ENCODE results near the gene GABRP.
"Not testable (repeated sequence)": the region's sequence is repeated elsewhere in the genome, so short reads cannot be mapped to it uniquely, and the experiment has no call there.

GABRP gene

DNA sequence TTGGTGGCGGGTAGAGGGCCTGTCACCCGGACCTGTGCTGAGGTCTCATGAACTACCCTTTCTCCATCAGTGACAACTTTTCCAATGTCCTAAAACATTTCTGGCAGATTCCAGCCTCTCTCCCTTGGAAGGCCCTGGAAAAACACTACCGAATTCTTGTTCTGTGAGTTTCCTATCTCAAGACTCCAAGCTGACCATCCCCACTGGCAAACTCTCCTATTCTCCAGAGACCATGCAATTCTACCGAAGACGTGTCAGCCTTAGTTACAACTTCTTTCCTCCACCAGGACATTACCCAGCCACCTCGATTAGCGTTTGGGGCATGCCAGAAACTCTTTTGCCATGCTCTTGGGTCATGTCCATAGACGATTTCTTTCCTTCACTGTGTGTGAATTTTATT is 26.8 kb upstream of the GABRP start:
- no peak for DNase-seq

DNA sequence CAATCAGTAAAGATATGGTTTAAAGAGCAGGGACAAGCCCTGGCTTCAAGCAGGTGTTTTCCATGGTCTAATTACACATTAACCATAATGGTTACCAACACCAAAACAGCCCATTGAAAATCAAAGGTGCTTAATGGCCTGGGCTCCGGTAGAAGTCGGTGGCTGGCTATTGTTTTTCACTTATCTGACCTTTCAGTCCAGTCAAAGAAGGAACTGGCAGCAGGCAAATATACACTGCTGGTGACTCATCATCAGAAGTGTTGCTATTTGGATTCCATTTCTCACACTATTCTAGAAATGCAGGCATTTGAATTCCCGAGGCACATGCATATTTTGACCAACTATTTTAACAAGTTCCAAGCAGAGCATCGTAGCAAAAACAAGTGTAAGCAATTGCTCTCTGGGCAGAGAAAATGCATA is 26.3 kb upstream of the GABRP start:
- DNase-seq = no peak

GRCh38 chr5:170757669-170758068 is 25.9 kb upstream of the GABRP start:
- DNase-seq = no peak

DNA sequence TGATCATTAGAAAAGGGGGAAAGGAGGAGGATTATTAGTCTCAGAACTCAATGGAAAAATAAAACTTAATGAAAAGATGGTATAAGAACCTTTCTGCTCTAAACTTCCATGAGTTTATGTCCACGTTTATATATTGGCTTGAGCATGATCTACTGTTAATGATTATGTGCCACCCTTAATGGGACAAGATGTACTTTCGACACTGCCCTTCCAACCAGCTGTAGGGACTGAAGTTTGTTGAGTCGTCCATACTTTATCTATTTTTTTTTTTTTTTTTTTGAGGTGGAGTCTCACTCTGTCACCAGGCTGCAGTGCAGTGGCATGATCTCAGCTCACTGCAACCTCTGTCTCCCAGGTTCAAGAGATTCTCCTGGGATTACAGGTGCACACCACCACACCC is 25.0 kb upstream of the GABRP start:
- no peak for DNase-seq

GRCh38 chr5:170760113-170760512 is 23.4 kb upstream of the GABRP start:
- no peak for DNase-seq

DNA sequence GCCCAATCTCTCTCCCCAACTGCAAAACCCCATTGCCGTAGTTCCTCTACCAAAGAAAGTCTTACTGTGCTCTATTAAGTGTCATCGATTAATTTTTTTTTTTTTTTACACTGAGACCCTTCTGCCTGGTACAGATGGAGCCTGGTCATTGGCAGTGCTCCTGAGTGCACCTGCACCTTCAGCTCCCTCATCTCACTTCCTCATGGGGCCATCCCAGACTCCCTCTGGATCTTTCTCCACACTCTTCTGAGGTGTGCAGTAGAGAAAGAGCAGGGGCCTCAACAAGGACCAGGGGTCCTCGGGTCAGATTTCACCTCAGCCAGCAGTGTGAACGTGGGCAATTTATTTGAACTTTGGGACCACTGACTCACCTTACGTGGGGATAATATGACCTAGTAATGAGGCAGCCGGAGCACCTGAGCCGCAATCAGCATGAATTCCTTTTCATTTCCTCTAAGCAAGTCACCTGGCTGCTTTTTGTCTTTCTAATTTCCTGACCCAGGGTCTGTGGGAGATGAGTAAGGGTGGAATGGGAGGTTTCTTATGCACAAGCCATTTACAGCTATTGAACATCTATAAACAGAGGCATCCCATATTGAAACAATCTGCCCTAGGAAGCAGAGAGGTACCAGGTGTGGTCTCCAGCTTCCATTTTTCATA is 22.3 kb upstream of the GABRP start:
- no peak for DNase-seq

DNA sequence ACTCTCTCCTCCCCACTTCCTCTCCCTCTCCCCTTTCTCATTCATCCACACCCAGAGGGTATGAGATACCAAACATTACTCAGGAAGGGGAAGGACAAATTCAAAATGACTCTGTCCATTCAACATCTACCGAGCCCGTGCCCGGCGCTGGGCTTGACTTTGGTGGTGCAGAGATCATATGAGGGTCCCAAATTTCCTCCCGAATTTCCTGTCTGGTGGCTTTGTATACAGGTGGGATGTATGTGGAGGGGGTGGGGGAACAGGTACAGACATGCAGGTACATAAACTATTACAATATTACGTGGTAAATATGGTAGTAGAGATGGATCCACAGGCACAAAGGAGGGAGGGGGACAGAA is 21.8 kb upstream of the GABRP start:
- DNase-seq = no peak

DNA sequence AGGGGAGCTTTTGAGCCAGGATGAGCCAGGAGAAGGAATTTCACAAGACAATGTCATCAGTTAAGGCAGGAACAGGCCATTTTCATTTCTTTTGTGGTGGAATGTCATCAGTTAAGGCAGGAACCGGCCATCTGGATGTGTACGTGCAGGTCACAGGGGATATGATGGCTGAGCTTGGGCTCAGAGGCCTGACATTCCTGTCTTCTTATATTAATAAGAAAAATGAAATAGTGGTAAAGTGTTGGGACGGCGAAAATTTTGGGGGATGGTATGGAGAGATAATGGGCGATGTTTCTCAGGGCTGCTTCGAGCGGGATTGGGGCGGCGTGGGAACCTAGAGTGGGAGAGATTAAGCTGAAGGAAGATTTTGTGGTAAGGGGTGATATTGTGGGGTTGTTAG is 21.2 kb upstream of the GABRP start:
- DNase-seq = not testable (repeated sequence)

DNA sequence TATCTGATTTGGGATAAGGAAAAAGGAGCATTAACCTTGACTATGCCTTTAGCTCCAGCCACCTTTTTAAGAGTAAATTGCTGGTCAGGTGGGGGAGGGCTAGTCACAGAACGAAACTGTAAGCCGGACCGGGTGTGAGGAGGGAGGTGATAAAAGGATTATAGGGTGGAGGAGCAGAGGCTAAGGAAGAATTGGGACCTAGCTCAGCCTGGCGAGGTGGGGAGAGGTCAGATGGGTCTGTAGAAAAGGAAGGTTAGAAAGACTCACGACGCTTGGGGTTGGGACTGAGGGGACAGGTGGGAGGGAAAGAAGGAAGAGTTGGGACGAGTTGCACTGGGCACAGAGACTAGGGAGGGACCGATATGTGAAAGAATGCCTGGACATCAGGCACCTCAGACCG is 17.7 kb upstream of the GABRP start:
- not testable (repeated sequence) for DNase-seq

DNA sequence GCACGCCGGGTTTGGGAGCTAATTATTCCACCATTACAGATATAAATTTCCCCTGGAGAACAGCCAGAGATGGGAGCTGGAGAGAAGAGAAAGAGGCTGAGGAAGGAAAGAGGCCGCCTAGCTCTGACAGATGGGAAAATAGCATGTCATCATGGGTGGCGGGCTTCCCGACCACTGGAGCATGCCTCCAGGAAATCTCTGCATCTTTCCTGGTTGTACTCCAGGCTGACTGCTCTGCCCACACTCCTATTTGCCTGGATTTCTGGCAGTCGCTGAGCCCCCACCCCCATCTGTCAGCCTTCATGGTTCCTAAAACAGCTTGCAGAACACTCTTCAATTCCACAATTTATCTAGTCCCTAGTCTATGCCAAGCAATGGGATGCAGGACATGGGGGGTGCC is 14.3 kb upstream of the GABRP start:
- no peak for DNase-seq

DNA sequence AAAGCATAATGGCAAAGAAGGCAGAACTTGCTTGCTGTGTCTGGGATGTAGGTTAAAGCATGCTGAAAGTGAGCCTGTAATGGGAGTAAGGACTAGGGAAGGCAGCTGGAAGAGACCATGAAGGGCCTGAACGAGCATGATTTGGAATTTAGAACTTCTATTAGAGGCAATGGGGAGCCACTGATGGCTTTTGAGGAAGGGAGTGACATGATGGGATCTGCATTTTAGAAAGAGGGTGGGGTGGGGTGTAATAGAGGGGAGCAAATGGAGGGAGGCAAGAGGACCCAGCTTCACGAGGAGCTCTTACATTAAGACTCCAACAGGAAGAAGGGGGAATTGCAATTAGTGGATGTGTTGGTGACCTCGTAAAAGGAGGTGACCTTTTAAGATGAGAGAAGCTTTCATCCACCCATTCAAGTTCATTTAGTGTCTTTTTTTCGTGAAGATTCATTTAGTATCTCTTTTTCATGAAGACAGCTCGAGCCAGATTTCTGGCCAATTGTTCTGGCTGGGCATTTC is 13.6 kb upstream of the GABRP start:
- DNase-seq = no peak

DNA sequence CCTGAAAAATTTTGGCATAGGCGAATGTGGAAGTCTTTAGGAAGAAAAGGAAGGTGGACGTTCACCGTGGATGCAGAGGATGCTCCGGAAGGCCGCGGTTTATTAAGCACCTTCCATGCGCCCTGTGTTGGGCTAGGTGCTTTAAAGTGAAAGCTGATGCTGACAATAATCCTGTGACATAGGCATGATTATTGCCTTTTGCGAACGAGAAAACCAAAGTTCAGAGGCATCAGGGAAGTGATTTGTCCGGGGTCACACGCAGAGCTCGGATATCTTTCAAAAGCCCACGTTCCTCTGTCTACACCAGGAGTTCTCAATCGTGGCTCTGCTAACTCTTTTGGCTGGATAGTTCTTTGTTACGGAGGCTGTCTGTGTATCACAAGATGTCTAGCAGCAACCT is 12.0 kb upstream of the GABRP start:
- no peak for DNase-seq

- no peak for DNase-seq
Measured at GRCh38 chr5:170773024-170773985, 10.2 kb upstream of the GABRP start.

DNA sequence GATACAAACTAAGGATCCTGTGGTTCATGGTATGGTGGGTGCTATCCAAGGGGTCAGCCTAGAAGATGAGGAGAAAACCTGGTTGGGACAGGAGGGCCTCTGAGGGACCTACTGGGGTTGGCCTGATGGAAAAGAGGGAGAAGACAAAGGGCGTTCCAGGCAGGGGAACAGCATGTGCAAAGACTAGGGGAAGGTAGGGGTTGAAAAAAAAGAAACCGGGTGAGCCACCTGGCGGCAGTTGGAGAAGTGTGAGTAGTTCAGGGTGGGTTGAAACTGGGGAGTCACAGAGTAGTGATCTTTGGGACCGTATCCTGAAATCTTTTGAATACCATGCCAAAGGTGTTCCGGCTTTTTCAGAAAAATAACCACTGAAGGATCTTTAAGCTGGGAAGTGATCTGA is 8.7 kb upstream of the GABRP start:
- DNase-seq = no peak

DNA sequence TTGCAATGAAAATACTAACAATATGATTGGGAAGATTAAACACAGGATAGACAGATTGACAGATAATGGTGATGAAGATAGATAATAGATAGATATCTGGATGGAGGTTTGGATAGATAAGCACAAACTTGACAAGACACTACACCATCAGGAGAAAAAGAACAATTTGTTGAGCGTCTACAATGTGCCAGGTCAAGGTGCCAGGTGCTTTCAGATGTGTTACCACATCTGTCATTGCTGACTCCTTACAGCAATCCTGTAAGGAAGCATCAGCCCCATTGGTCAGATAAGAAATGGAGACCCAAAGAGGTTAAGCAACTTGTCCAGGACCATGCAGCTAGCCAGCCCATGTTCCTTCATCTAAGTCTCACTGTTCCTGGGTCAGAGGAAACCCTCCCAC is 1.6 kb upstream of the GABRP start:
- no peak for DNase-seq

DNA sequence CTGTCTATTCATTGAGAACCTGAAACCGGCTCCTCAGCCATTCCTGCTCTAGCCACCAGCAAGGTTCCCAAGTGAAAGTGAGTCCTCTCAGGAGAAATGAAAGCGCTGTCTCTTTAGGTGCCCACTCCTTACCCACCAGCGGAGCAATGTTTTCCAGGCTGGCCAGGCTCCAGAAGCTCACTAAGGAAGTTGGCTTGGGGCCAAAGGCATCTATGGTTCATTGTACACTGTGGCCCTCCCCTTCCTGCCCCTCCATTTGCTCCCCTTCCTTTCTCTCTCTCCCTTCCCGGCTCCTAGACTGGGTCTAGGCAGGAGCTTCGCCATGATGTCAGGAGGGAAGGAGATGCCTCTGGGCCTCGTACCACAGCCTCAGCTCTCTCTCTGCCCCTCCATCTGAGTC is 1.1 kb upstream of the GABRP start:
- DNase-seq = no peak

DNA sequence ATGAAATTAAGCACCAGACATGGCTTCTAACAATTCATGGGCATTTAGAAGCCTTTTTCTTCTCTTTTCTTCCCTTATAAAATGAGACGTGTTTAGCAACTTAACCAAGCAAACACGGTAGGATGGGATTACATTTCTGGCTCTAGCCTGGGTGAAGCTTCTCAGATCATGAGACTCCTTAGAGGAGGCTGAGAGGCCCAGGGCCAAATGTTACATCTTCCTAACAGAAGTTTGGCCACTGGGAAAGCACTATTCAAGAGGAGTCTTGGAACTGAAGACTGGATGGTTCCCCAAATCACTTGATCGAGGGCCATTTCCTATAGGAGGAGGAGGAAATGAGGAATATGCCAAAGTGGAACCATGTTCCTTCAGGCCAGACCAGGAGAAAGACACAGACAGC is 1.9 kb downstream of the GABRP start:
- DNase-seq = no peak

GRCh38 chr5:170787216-170787615 is 3.7 kb downstream of the GABRP start:
- no peak for DNase-seq

DNA sequence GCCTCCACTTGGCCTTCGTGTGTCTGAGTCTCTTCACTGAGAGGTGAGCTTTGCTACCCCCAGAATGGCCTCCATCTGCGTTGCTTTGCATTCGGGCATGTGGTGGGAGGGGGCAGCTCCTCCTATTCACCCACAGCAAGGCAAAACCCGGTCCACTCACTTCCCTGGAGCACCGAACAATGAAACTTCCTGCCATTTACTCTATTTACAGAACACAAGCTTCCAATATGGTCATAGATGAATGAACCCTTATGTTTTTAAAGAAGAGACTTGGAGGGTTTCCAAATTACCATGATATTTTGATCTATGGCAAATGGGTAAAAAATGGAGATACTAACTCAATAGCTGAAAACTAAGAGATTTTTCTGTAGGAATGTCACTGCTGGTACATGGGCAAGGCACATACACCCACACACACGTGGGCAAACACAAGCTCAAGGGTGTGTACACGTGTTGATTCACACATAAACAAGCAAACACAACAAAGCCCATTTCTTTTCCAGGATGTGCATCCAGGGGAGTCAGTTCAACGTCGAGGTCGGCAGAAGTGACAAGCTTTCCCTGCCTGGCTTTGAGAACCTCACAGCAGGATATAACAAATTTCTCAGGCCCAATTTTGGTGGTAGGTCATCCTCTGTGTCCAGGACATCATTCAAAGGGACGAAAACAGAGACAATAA is 5.2 kb downstream of the GABRP start:
- DNase-seq = no peak

DNA sequence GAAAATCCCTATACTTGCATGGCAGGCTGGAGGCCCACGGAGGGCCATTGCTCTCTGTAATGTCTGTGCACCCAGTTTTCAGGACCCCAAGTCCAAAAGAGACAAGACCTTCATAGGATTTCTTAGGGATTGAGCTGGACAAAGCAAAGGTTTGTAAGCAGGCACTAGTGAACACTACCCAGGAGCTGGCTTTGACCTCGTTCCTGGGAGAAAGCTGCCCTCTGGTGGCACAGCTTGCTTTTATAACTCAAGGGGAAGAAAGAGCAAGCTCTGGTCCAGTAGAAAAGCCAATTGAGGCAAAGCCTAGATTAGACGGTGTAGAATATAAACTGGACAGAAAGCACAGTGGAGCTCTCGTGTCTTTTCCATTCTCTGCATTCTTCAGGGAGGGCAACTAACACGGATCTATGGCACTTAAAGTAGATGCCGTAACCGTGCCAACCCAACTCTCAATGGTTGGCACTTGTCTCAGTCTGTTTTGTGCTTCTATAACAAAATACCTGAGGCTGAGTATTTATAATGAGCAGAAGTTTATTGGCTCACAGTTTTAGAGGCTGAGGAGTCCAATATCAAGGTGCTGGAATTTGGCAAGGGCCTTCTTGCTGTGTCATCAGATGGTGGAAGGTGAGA is 7.9 kb downstream of the GABRP start:
- peak; percentile 26 for DNase-seq

GRCh38 chr5:170792878-170793277 is 9.4 kb downstream of the GABRP start:
- DNase-seq = no peak

DNA sequence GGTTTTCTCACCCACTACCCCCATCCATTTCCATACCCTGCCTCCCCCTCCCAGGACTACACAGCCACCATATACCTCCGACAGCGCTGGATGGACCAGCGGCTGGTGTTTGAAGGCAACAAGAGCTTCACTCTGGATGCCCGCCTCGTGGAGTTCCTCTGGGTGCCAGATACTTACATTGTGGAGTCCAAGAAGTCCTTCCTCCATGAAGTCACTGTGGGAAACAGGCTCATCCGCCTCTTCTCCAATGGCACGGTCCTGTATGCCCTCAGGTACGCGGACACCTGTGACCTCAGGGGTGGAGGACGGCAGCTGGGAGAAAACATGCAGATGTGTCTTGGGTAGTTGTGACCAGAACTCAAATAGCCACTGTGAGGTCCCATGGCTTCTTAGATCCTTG is 11.6 kb downstream of the GABRP start:
- no peak for DNase-seq

DNA sequence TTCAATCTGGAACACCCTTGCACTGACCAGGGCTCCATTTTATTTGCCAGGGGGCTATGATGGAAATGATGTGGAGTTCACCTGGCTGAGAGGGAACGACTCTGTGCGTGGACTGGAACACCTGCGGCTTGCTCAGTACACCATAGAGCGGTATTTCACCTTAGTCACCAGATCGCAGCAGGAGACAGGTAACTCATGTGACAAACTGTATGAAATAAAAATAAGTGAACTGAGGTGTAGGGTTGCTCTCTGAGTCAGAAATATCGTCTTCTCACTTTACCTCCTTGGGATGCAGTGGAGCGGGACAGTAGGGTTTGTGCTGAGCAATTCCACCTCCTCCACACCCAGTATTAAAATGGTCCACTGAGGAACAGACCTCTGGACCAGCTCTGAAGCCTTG is 22.1 kb downstream of the GABRP start:
- no peak for DNase-seq

Measured in NCI-H2227 treated with DMSO at 0.1 percent for 48 hours (cell line).